SH-SY5Y (cell line): Measurements from ENCODE around the gene CRYL1.

Source experiments
- GATA2 ChIP-seq: IDR thresholded peaks from 2 replicates; pipeline ENCODE4 v1.6.1; 2011; ENCODE audit warnings: mild to moderate bottlenecking, low read depth, low read length
- GATA3 ChIP-seq: IDR thresholded peaks from 2 replicates; pipeline ENCODE4 v1.6.1; 2011; ENCODE audit warnings: low read depth, mild to moderate bottlenecking, low read length, moderate library complexity

DNA sequence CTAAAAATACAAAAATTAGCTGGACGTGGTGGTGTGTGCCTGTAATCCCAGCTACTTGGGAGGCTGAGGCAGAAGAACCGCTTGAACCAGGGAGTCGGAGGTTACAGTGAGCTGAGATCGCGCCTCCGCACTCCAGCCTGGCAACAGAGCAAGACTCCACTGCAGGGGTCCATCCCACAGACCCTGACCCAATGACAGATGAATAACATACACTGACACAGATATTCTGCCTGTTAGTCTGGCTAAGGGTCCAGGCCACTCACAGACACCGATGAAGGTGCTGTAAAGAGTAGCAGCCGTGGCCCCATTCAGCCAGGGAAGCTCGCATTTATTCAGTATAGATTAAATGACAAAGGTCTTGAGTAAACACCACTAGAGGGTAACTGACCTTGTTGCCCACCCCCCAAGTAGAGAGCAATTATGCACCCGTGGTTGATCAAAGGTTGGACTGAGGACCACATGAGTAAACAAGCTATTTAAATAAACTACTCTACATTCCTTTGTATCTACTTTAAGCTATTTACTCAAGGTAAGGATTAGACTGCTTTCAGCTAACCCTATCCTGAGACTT lies 8.5 kb upstream of the CRYL1 start:
- no peak for TF ChIP-seq GATA2
- TF ChIP-seq GATA3: no peak
